Skeletal muscle satellite cell (primary cell): Measurements from ENCODE around the gene RNF40.

ENCODE experiments used
- H3K27me3 ChIP-seq: 2 replicates; pipeline ENCODE4 v1.7.0; 2013; ENCODE audit warnings: low read length; ENCODE audit not compliant: control insufficient read depth, insufficient read depth
- H3K36me3 ChIP-seq: 2 replicates; pipeline ENCODE4 v1.7.0; 2013; ENCODE audit warnings: mild to moderate bottlenecking, control low read depth, low read length; ENCODE audit not compliant: insufficient read depth
- H3K4me1 ChIP-seq: 2 replicates; pipeline ENCODE4 v1.7.0; 2013; ENCODE audit warnings: low read length; ENCODE audit not compliant: control insufficient read depth, insufficient read depth
- H3K4me2 ChIP-seq: 2 replicates; pipeline ENCODE4 v1.7.0; 2013; ENCODE audit warnings: mild to moderate bottlenecking, low read length
- H3K4me3 ChIP-seq: 2 replicates; pipeline ENCODE4 v1.7.0; 2013; ENCODE audit warnings: low read length
- H3K9ac ChIP-seq: 2 replicates; pipeline ENCODE4 v1.7.0; 2013; ENCODE audit warnings: mild to moderate bottlenecking, low read depth, low read length, moderate library complexity
- H3K9me3 ChIP-seq: replicated peaks from 2 replicates; pipeline ENCODE4 v1.7.0; 2013; ENCODE audit warnings: mild to moderate bottlenecking, control low read depth, low read length

Gene RNF40

GRCh38 chr16:30757316-30757715 lies 4.8 kb upstream of the RNF40 start:
- H3K36me3 ChIP-seq, result peaks cover 38% of the 10 kb centered on the region
- peaks cover 6% of the 10 kb centered on the region for H3K4me1 ChIP-seq
- H3K4me3 ChIP-seq, result no peak overlapping the region
- no peaks in the 10 kb centered on the region for H3K9me3 ChIP-seq
- H3K4me2 ChIP-seq, result no peak overlapping the region
- H3K27me3 ChIP-seq, result no peaks in the 10 kb centered on the region
- H3K9ac ChIP-seq, result no peak overlapping the region

GRCh38 chr16:30758988-30759491 lies 3.1 kb upstream of the RNF40 start:
- Histone ChIP-seq H3K4me2 (no peak overlapping the region), H3K9me3 (no peaks in the 10 kb centered on the region), H3K27me3 (no peaks in the 10 kb centered on the region), H3K4me3 (no peak overlapping the region), H3K4me1 (peaks cover 21% of the 10 kb centered on the region), H3K36me3 (peaks cover 35% of the 10 kb centered on the region), H3K9ac (no peak overlapping the region)

GRCh38 chr16:30760001-30760559 lies 2.0 kb upstream of the RNF40 start:
- Histone ChIP-seq H3K27me3 (no peaks in the 10 kb centered on the region), H3K4me1 (peaks cover 21% of the 10 kb centered on the region), H3K9ac (no peak overlapping the region), H3K4me3 (no peak overlapping the region), H3K4me2 (no peak overlapping the region), H3K36me3 (peaks cover 38% of the 10 kb centered on the region), H3K9me3 (no peaks in the 10 kb centered on the region)

- Histone ChIP-seq H3K9me3 (no peaks in the 10 kb centered on the region), H3K27me3 (no peaks in the 10 kb centered on the region), H3K4me2 (peak overlapping the region; percentile 100), H3K9ac (peak overlapping the region; percentile 79), H3K4me3 (peak overlapping the region; percentile 94), H3K36me3 (peaks cover 43% of the 10 kb centered on the region), H3K4me1 (peaks cover 21% of the 10 kb centered on the region)
These were observed 1.3 kb upstream of the RNF40 start for GRCh38 chr16:30760577-30761426.

- peaks cover 43% of the 10 kb centered on the region for H3K36me3 ChIP-seq
- peak overlapping the region; percentile 94 for H3K4me3 ChIP-seq
- H3K9me3 ChIP-seq, result no peaks in the 10 kb centered on the region
- peak overlapping the region; percentile 79 for H3K9ac ChIP-seq
- H3K4me1 ChIP-seq, result peaks cover 21% of the 10 kb centered on the region
- H3K4me2 ChIP-seq, result peak overlapping the region; percentile 100
- no peaks in the 10 kb centered on the region for H3K27me3 ChIP-seq
These were observed 645 bp upstream of the RNF40 start for GRCh38 chr16:30761427-30761927.

- H3K4me1 ChIP-seq, result peaks cover 21% of the 10 kb centered on the region
- H3K9me3 ChIP-seq, result no peaks in the 10 kb centered on the region
- peak overlapping the region; percentile 97 for H3K4me2 ChIP-seq
- H3K9ac ChIP-seq, result peak overlapping the region; percentile 89
- peak overlapping the region; percentile 94 for H3K4me3 ChIP-seq
- no peaks in the 10 kb centered on the region for H3K27me3 ChIP-seq
- H3K36me3 ChIP-seq, result peaks cover 51% of the 10 kb centered on the region
These were observed 1.0 kb downstream of the RNF40 start for GRCh38 chr16:30762991-30763725.

- H3K4me2 ChIP-seq, result peak overlapping the region; percentile 97
- H3K4me3 ChIP-seq, result no peak overlapping the region
- H3K36me3 ChIP-seq, result peaks cover 60% of the 10 kb centered on the region
- no peaks in the 10 kb centered on the region for H3K27me3 ChIP-seq
- H3K9ac ChIP-seq, result no peak overlapping the region
- no peaks in the 10 kb centered on the region for H3K9me3 ChIP-seq
- peaks cover 21% of the 10 kb centered on the region for H3K4me1 ChIP-seq
These were observed 2.0 kb downstream of the RNF40 start for GRCh38 chr16:30764086-30764485.

DNA sequence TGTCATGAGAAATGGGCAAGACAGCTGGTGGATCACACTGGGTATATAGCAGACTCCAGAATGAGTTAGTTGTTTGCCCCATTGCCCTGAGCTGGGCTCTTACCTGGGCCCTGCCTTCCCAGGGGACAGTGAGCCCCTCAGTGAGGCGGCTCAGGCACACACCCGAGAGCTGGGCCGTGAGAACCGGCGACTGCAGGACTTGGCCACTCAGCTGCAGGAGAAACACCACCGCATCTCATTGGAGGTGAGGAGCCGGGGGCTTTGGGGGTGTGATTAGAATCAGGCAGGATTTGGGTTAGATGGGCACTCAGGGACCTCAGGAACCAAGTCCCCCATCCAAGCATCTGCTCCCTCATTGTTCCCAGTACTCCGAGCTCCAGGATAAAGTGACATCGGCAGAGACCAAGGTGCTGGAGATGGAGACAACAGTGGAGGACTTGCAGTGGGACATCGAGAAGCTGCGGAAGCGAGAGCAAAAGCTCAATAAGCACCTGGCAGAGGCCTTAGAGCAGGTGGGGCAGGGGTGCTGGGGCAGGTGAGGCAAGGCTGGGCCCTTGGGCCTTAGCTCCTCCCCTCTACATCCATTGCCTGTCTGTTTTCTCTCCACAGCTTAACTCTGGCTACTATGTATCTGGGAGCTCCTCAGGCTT lies 2.8 kb downstream of the RNF40 start:
- no peaks in the 10 kb centered on the region for H3K9me3 ChIP-seq
- H3K9ac ChIP-seq, result no peak overlapping the region
- no peaks in the 10 kb centered on the region for H3K27me3 ChIP-seq
- H3K4me3 ChIP-seq, result no peak overlapping the region
- H3K4me2 ChIP-seq, result no peak overlapping the region
- peaks cover 21% of the 10 kb centered on the region for H3K4me1 ChIP-seq
- H3K36me3 ChIP-seq, result peaks cover 68% of the 10 kb centered on the region

GRCh38 chr16:30766206-30766932 lies 4.2 kb downstream of the RNF40 start:
- Histone ChIP-seq H3K4me1 (peaks cover 15% of the 10 kb centered on the region), H3K4me3 (no peak overlapping the region), H3K9me3 (no peaks in the 10 kb centered on the region), H3K9ac (no peak overlapping the region), H3K4me2 (no peak overlapping the region), H3K27me3 (no peaks in the 10 kb centered on the region), H3K36me3 (peaks cover 78% of the 10 kb centered on the region)

GRCh38 chr16:30766933-30767284 lies 4.8 kb downstream of the RNF40 start:
- H3K27me3 ChIP-seq, result no peaks in the 10 kb centered on the region
- H3K9me3 ChIP-seq, result no peaks in the 10 kb centered on the region
- no peak overlapping the region for H3K9ac ChIP-seq
- peaks cover 83% of the 10 kb centered on the region for H3K36me3 ChIP-seq
- H3K4me3 ChIP-seq, result no peak overlapping the region
- H3K4me2 ChIP-seq, result no peak overlapping the region
- peaks cover 15% of the 10 kb centered on the region for H3K4me1 ChIP-seq
